ENCODE data around the gene ADAM12. TPM values are rescaled to one million over a fixed set of nuclear protein-coding genes. Genes with fewer than 3 reads are reported as not detected.

The ADAM12 gene
- total RNA-seq, 1 experiment from 2014 or later: 16.8 TPM

GRCh38 chr10:126397640-126398382 lies 9.5 kb upstream of the ADAM12 start:
- Histone ChIP-seq H3K36me3 (ENCODE audit: low read depth) (no peaks in the 10 kb centered on the region), H4K20me1 (ENCODE audit: insufficient read depth) (no peaks in the 10 kb centered on the region), H2AFZ (no peak overlapping the region), H3K27ac (peak overlapping the region; percentile 81), H3K9me2 (ENCODE audit: insufficient read depth) (no peaks in the 10 kb centered on the region), H3K4me3 (no peak overlapping the region), H3K27me3 (ENCODE audit: insufficient read depth, low read depth) (no peaks in the 10 kb centered on the region), H3K4me1 (replicated peaks; ENCODE audit: insufficient read depth) (peaks cover 24% of the 10 kb centered on the region), H3F3A (ENCODE audit: insufficient read depth, low read depth) (peaks cover 16% of the 10 kb centered on the region; the same call in 1 of the 2 replicates), H3K79me2 (ENCODE audit: low read depth) (no peaks in the 10 kb centered on the region), H3K9me3 (ENCODE audit: insufficient read depth, low read depth) (no peaks in the 10 kb centered on the region), H3K4me2 (peak overlapping the region; percentile 63)
- peak; percentile 71 to 93 for DNase-seq
- ChIA-PET POLR2A (ENCODE audit: unreplicated experiment) (no interaction called here), CTCF (no interaction called here)
- no TSS peak for BruUV-seq (replicated peaks)
- TF ChIP-seq CTCF (conservative IDR thresholded peaks at IDR 0.05) (no peak), EZH2 (IDR thresholded peaks at IDR 0.05; ENCODE audit: low read depth) (no peak)
- intact Hi-C loops (cut with micrococcal nuclease; ENCODE audit: unreplicated experiment): loop anchor here (1.0 to 10.0 kb wide), 3 partner anchors 35 to 1607 kb away; partner anchors contain the start of gene DOCK1

- no peak overlapping the region for H3K4me3 ChIP-seq
- no peaks in the 10 kb centered on the region for H3K27me3 ChIP-seq (ENCODE audit: insufficient read depth, low read depth)
- BruUV-seq (replicated peaks): no TSS peak
- H3K27ac ChIP-seq: peak overlapping the region; percentile 81
- H4K20me1 ChIP-seq (ENCODE audit: insufficient read depth): no peaks in the 10 kb centered on the region
- peaks cover 24% of the 10 kb centered on the region for H3K4me1 ChIP-seq (replicated peaks; ENCODE audit: insufficient read depth)
- ChIA-PET POLR2A (ENCODE audit: unreplicated experiment) (no interaction called here), CTCF (no interaction called here)
- H3F3A ChIP-seq (ENCODE audit: insufficient read depth, low read depth): peaks cover 16% of the 10 kb centered on the region; the same call in 1 of the 2 replicates
- no peak for DNase-seq
- peak overlapping the region; percentile 63 for H3K4me2 ChIP-seq
- no peak overlapping the region for H2AFZ ChIP-seq
- intact Hi-C loops (cut with micrococcal nuclease; ENCODE audit: unreplicated experiment): loop anchor here (10.0 kb wide), 2 partner anchors 508 to 1608 kb away; partner anchors contain the start of gene DOCK1
- no peaks in the 10 kb centered on the region for H3K36me3 ChIP-seq (ENCODE audit: low read depth)
- H3K79me2 ChIP-seq (ENCODE audit: low read depth): no peaks in the 10 kb centered on the region
- TF ChIP-seq EZH2 (IDR thresholded peaks at IDR 0.05; ENCODE audit: low read depth): no peak
- no peak for TF ChIP-seq CTCF (conservative IDR thresholded peaks at IDR 0.05)
- H3K9me2 ChIP-seq (ENCODE audit: insufficient read depth): no peaks in the 10 kb centered on the region
- H3K9me3 ChIP-seq (ENCODE audit: insufficient read depth, low read depth): no peaks in the 10 kb centered on the region
Observed at GRCh38 chr10:126397156-126397555, 8.9 kb upstream of the ADAM12 start.

- no peak overlapping the region for H3K4me2 ChIP-seq
- no peaks in the 10 kb centered on the region for H3K9me3 ChIP-seq (ENCODE audit: insufficient read depth, low read depth)
- peaks cover 16% of the 10 kb centered on the region; the same call in 1 of the 2 replicates for H3F3A ChIP-seq (ENCODE audit: insufficient read depth, low read depth)
- no peak for DNase-seq
- H3K36me3 ChIP-seq (ENCODE audit: low read depth): no peaks in the 10 kb centered on the region
- ChIA-PET CTCF (no interaction called here), POLR2A (ENCODE audit: unreplicated experiment) (no interaction called here)
- no peaks in the 10 kb centered on the region for H3K79me2 ChIP-seq (ENCODE audit: low read depth)
- H2AFZ ChIP-seq: no peak overlapping the region
- BruUV-seq (replicated peaks): no TSS peak
- no peak overlapping the region for H3K4me3 ChIP-seq
- TF ChIP-seq CTCF (conservative IDR thresholded peaks at IDR 0.05) (no peak), EZH2 (IDR thresholded peaks at IDR 0.05; ENCODE audit: low read depth) (no peak)
- peaks cover 24% of the 10 kb centered on the region for H3K4me1 ChIP-seq (replicated peaks; ENCODE audit: insufficient read depth)
- no peak overlapping the region for H3K27ac ChIP-seq
- no peaks in the 10 kb centered on the region for H3K27me3 ChIP-seq (ENCODE audit: insufficient read depth, low read depth)
- H3K9me2 ChIP-seq (ENCODE audit: insufficient read depth): no peaks in the 10 kb centered on the region
- intact Hi-C loops (cut with micrococcal nuclease; ENCODE audit: unreplicated experiment): loop anchor here (10.0 kb wide), 2 partner anchors 510 to 1610 kb away; partner anchors contain the start of gene DOCK1
- H4K20me1 ChIP-seq (ENCODE audit: insufficient read depth): no peaks in the 10 kb centered on the region
Observed at GRCh38 chr10:126394948-126395347, 6.7 kb upstream of the ADAM12 start.
